ENCODE measurements around the gene CDK5RAP1. TPM values are rescaled to one million over a fixed set of nuclear protein-coding genes. Genes with fewer than 3 reads are reported as not detected.

CDK5RAP1 gene
- total and polyA plus RNA-seq, 9 of the 15 experiments (the other 6 are each of a cell fraction or from before 2014, with no cell fraction given): 41.6 to 127 (median 58.3) TPM

DNA sequence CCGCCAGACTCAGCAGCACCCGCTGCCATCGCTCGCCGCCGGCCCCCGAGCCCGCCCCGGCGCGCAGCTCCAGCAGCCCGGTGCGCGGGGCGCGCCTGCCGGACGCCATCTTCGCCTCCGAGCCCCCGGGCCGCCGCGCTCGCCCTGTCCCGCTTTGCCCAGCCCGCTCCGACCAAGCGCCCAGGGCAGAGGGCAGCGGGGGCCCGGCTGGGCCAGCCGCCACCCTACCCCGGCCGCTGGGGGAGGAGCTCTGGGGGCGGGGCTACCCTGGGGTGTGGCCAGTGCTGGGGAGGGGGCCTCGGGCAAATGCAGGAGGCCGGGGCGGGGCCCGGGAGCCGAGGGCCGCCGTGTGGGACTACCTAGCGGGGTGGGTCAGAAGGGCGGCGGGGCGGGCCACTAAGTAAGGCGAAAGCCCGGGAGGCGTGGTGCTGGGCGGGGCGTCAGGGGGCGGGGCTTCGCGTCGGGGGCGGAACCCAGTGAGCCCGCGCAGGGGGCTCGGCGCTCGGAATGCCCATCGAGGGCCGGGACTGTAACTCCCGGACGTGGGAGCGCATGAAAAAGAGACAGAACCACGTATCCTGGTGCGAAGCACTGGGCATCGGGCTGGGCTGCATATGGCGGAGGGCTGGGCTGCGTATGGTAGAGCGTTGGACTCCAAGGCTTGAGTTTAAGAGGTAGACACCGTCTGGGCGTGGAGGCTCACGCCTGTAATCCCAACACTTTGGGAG, 42.4 kb upstream of the CDK5RAP1 start, which contains the start of gene SNTA1 (continued):
- TF ChIP-seq, protein P1, sequence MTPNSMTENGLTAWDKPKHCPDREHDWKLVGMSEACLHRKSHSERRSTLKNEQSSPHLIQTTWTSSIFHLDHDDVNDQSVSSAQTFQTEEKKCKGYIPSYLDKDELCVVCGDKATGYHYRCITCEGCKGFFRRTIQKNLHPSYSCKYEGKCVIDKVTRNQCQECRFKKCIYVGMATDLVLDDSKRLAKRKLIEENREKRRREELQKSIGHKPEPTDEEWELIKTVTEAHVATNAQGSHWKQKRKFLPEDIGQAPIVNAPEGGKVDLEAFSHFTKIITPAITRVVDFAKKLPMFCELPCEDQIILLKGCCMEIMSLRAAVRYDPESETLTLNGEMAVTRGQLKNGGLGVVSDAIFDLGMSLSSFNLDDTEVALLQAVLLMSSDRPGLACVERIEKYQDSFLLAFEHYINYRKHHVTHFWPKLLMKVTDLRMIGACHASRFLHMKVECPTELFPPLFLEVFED (CRISPR knock-in tag; conservative IDR thresholded peaks at IDR 0.05): 0 out of 2 replicates have a peak, but pooled peaks have one; percentile 24
- TF ChIP-seq MTA2 (IDR thresholded peaks at IDR 0.05; ENCODE audit: low read depth) (no peak), KAT8 (IDR thresholded peaks at IDR 0.05; ENCODE audit: low read depth) (no peak), HDAC1 (IDR thresholded peaks at IDR 0.05) (peak in 1 of 2 experiments; percentile 70; a peak in 2 of 4 replicates), CHD2 (IDR thresholded peaks at IDR 0.05; ENCODE audit: low read depth, low read length) (no peak), ATF1 (CRISPR knock-in tag; IDR thresholded peaks at IDR 0.05) (no peak), ATF1 (tag; IDR thresholded peaks at IDR 0.05) (no peak), GMEB1 (CRISPR knock-in tag; IDR thresholded peaks at IDR 0.05) (no peak), ZNF24 (IDR thresholded peaks at IDR 0.05) (no peak), E2F3 (CRISPR knock-in tag; IDR thresholded peaks at IDR 0.05) (0 out of 2 replicates have a peak, but pooled peaks have one; percentile 19), ZNF695 (CRISPR knock-in tag; IDR thresholded peaks at IDR 0.05) (no peak), NBN (IDR thresholded peaks at IDR 0.05; ENCODE audit: low read depth) (0 out of 2 replicates have a peak, but pooled peaks have one; percentile 27), POLR3A (IDR thresholded peaks at IDR 0.05; ENCODE audit: borderline replicate concordance, extremely low read depth, insufficient read depth, insufficient read length) (no peak)
- TF ChIP-seq, protein P2, sequence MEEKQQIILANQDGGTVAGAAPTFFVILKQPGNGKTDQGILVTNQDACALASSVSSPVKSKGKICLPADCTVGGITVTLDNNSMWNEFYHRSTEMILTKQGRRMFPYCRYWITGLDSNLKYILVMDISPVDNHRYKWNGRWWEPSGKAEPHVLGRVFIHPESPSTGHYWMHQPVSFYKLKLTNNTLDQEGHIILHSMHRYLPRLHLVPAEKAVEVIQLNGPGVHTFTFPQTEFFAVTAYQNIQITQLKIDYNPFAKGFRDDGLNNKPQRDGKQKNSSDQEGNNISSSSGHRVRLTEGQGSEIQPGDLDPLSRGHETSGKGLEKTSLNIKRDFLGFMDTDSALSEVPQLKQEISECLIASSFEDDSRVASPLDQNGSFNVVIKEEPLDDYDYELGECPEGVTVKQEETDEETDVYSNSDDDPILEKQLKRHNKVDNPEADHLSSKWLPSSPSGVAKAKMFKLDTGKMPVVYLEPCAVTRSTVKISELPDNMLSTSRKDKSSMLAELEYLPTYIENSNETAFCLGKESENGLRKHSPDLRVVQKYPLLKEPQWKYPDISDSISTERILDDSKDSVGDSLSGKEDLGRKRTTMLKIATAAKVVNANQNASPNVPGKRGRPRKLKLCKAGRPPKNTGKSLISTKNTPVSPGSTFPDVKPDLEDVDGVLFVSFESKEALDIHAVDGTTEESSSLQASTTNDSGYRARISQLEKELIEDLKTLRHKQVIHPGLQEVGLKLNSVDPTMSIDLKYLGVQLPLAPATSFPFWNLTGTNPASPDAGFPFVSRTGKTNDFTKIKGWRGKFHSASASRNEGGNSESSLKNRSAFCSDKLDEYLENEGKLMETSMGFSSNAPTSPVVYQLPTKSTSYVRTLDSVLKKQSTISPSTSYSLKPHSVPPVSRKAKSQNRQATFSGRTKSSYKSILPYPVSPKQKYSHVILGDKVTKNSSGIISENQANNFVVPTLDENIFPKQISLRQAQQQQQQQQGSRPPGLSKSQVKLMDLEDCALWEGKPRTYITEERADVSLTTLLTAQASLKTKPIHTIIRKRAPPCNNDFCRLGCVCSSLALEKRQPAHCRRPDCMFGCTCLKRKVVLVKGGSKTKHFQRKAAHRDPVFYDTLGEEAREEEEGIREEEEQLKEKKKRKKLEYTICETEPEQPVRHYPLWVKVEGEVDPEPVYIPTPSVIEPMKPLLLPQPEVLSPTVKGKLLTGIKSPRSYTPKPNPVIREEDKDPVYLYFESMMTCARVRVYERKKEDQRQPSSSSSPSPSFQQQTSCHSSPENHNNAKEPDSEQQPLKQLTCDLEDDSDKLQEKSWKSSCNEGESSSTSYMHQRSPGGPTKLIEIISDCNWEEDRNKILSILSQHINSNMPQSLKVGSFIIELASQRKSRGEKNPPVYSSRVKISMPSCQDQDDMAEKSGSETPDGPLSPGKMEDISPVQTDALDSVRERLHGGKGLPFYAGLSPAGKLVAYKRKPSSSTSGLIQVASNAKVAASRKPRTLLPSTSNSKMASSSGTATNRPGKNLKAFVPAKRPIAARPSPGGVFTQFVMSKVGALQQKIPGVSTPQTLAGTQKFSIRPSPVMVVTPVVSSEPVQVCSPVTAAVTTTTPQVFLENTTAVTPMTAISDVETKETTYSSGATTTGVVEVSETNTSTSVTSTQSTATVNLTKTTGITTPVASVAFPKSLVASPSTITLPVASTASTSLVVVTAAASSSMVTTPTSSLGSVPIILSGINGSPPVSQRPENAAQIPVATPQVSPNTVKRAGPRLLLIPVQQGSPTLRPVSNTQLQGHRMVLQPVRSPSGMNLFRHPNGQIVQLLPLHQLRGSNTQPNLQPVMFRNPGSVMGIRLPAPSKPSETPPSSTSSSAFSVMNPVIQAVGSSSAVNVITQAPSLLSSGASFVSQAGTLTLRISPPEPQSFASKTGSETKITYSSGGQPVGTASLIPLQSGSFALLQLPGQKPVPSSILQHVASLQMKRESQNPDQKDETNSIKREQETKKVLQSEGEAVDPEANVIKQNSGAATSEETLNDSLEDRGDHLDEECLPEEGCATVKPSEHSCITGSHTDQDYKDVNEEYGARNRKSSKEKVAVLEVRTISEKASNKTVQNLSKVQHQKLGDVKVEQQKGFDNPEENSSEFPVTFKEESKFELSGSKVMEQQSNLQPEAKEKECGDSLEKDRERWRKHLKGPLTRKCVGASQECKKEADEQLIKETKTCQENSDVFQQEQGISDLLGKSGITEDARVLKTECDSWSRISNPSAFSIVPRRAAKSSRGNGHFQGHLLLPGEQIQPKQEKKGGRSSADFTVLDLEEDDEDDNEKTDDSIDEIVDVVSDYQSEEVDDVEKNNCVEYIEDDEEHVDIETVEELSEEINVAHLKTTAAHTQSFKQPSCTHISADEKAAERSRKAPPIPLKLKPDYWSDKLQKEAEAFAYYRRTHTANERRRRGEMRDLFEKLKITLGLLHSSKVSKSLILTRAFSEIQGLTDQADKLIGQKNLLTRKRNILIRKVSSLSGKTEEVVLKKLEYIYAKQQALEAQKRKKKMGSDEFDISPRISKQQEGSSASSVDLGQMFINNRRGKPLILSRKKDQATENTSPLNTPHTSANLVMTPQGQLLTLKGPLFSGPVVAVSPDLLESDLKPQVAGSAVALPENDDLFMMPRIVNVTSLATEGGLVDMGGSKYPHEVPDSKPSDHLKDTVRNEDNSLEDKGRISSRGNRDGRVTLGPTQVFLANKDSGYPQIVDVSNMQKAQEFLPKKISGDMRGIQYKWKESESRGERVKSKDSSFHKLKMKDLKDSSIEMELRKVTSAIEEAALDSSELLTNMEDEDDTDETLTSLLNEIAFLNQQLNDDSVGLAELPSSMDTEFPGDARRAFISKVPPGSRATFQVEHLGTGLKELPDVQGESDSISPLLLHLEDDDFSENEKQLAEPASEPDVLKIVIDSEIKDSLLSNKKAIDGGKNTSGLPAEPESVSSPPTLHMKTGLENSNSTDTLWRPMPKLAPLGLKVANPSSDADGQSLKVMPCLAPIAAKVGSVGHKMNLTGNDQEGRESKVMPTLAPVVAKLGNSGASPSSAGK (IDR thresholded peaks at IDR 0.05): peak; percentile 65
